HG03378 (cell line): ENCODE measurements around the gene CCR1.
"Not testable (repeated sequence)": the region's sequence is repeated elsewhere in the genome, so short reads cannot be mapped to it uniquely, and the experiment has no call there.

Experiments used
- ATAC-seq: cut with Tn5 transposase; IDR thresholded peaks from one replicate; pipeline ENCODE4 v1.9.1; 2021; ENCODE audit warnings: mild to moderate bottlenecking, moderate library complexity; ENCODE audit not compliant: unreplicated experiment

Gene CCR1

GRCh38 chr3:46184469-46184868, 23.6 kb downstream of the CCR1 start:
- ATAC-seq: no peak

GRCh38 chr3:46183330-46183729, 24.8 kb downstream of the CCR1 start:
- no peak for ATAC-seq

- ATAC-seq: no peak
These were observed 39.3 kb downstream of the CCR1 start for GRCh38 chr3:46168583-46169345.

DNA sequence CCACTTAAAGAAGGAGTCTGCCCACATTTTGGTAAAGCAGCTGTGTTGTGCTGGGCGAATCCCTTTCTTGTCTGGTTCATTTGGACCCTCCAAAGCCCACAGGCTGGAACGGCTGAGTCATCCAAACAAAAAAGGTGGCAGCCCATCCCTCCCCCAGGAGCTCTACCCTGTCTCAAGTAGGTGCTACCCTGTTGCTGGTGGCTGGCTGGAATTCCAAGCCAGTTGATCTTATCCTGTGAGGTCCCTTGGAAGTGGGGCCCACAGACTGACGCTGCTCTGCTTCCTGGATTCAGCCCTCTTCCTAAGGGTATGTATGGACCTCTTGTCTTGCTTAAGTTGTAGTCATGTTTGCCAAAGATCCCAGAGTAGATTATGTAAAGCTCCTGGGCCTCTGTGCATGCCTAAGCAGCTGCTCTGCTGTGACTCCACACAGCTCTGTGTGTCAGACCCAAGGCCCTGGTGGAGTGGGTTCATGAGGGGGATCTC, 44.5 kb downstream of the CCR1 start:
- no peak for ATAC-seq

DNA sequence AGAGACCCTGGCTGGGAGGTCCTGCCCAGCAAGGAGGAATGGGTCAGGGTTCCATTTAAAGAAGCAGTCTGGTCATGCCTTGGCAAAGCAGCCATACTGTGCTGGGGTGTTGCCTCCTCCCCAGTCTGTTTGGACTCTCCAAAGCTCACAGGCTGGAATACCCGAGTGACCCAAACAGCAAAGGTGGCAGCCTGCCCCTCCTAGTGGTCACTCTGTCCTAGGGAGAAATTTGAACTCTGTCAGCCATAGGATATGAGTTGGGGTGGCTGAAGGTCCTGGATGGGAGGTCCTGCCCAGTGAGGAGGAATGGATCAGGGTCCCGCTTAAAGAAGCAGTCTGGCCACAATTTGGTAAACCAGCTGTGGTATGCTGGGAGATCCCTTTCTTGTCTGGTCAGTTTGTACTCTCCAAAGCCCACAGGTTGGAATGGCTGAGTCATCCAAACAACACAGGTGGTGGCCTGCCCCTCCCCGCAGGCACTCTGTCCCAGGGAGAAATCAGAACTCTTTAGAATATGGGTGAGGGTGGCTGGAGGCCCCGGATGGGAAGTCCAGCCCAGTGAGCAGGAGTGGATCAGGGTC, 45.0 kb downstream of the CCR1 start:
- no peak for ATAC-seq

DNA sequence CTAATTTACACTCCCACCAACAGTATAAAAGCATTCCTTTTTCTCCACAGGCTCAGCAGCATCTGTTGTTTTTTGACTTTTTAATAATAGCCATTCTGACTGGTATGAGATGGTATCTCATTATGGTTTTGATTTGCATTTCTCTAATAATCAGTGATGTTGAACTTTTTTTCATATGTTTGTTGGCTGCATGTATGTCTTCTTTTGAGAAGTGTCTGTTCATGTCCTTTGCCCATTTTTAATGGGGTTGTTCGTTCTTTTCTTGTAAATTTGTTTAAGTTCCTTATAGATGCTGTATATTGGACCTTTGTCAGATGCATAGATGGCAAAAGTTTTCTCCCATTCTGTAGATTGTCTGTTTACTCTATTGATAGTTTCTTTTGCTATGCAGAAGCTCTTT, 50.4 kb downstream of the CCR1 start:
- ATAC-seq: not testable (repeated sequence)

DNA sequence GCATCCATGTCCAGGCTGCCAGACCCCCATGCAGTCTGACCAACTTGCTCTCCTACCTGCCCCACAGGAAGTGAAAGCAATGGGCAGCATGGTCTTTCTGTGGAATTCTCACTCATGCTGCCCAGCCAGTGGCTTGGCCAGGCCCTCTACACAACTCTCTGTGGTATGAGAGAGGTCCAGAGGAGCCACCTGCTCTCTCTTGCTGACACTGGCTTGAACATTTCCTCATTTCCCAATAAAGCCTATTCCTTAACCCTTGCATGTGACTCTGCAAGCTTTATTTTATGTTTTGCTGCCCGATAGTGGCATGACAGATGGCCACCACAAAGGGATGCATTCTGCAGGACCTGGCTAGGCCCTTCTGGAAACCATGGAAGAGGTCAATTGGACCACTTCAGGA, 53.8 kb downstream of the CCR1 start:
- ATAC-seq: no peak
